Subcutaneous abdominal adipose tissue (tissue), 5 donors: Measurements from ENCODE around the gene REN.

ENCODE experiments used
- H3K27ac ChIP-seq: one replicate; pipeline ENCODE4 v1.7.0; 2013; ENCODE audit warnings: low read depth, mild to moderate bottlenecking, inconsistent platforms, low read length, moderate library complexity
- H3K27me3 ChIP-seq, 5 donors: one replicate each; pipeline ENCODE4 v1.7.0; 2013; ENCODE audit warnings: low read length in 5 of 5, inconsistent platforms in 1 of 5; ENCODE audit not compliant: control insufficient read depth in 5 of 5, insufficient read depth in 4 of 5
- H3K36me3 ChIP-seq, 5 donors: one replicate each; pipeline ENCODE4 v1.7.0; 2013; ENCODE audit warnings: low read length in 5 of 5; ENCODE audit not compliant: control insufficient read depth in 5 of 5, insufficient read depth in 5 of 5
- H3K4me1 ChIP-seq, 5 donors: one replicate each; pipeline ENCODE4 v1.7.0; 2013; ENCODE audit warnings: low read length in 5 of 5, mild to moderate bottlenecking in 3 of 5, moderate library complexity in 1 of 5; ENCODE audit not compliant: control insufficient read depth in 5 of 5, insufficient read depth in 5 of 5
- H3K4me3 ChIP-seq, 5 donors: one replicate each; pipeline ENCODE4 v1.7.0; 2013; ENCODE audit warnings: low read length in 5 of 5, low read depth in 1 of 5
- H3K9ac ChIP-seq, 5 donors: one replicate each; pipeline ENCODE4 v1.7.0; 2013; ENCODE audit warnings: low read length in 5 of 5, mild to moderate bottlenecking in 4 of 5, moderate library complexity in 3 of 5
- H3K9me3 ChIP-seq, 5 donors: one replicate each; pipeline ENCODE4 v1.7.0; 2013; ENCODE audit warnings: low read length in 5 of 5; ENCODE audit not compliant: control insufficient read depth in 5 of 5
- donor health status: healthy.
- donor health status: healthy.
- donor health status: healthy.
- donor health status: healthy.
- donor health status: healthy.

The REN gene

GRCh38 chr1:204176049-204176448, 9.9 kb upstream of the REN start:
- no peaks in the 10 kb centered on the region for H3K9me3 ChIP-seq
- H3K27me3 ChIP-seq: peaks cover 0 to 28% (median 11%) of the 10 kb centered on the region in 5 donors
- no peaks in the 10 kb centered on the region for H3K36me3 ChIP-seq
- H3K4me1 ChIP-seq: no peaks in the 10 kb centered on the region
- H3K9ac ChIP-seq: no peak overlapping the region
- H3K4me3 ChIP-seq: no peak overlapping the region
- H3K27ac ChIP-seq: no peak overlapping the region

- H3K36me3 ChIP-seq: no peaks in the 10 kb centered on the region
- H3K9ac ChIP-seq: no peak overlapping the region
- no peak overlapping the region for H3K4me3 ChIP-seq
- peaks cover 2 to 10% (median 8%) of the 10 kb centered on the region in 5 donors for H3K9me3 ChIP-seq
- peaks cover 0 to 28% (median 11%) of the 10 kb centered on the region in 5 donors for H3K27me3 ChIP-seq
- no peak overlapping the region for H3K27ac ChIP-seq
- H3K4me1 ChIP-seq: no peaks in the 10 kb centered on the region
These were observed 8.8 kb upstream of the REN start for GRCh38 chr1:204174958-204175357.

GRCh38 chr1:204172404-204173029, 6.4 kb upstream of the REN start:
- H3K4me3 ChIP-seq: no peak overlapping the region
- H3K36me3 ChIP-seq: no peaks in the 10 kb centered on the region
- no peak overlapping the region for H3K9ac ChIP-seq
- H3K9me3 ChIP-seq: peaks cover 2 to 21% (median 15%) of the 10 kb centered on the region in 5 donors
- H3K27me3 ChIP-seq: peaks cover 0 to 18% (median 5%) of the 10 kb centered on the region in 5 donors
- H3K27ac ChIP-seq: no peak overlapping the region
- H3K4me1 ChIP-seq: no peaks in the 10 kb centered on the region

- no peaks in the 10 kb centered on the region for H3K4me1 ChIP-seq
- H3K27ac ChIP-seq: no peak overlapping the region
- peaks cover 2 to 21% (median 15%) of the 10 kb centered on the region in 5 donors for H3K9me3 ChIP-seq
- no peaks in the 10 kb centered on the region for H3K36me3 ChIP-seq
- no peak overlapping the region for H3K4me3 ChIP-seq
- H3K27me3 ChIP-seq: peaks cover 0 to 14% (median 3%) of the 10 kb centered on the region in 5 donors
- no peak overlapping the region for H3K9ac ChIP-seq
These were observed 5.6 kb upstream of the REN start for GRCh38 chr1:204171751-204172178.

GRCh38 chr1:204170494-204171155, 4.5 kb upstream of the REN start:
- Histone ChIP-seq H3K27ac (no peak overlapping the region), H3K9ac (no peak overlapping the region), H3K36me3 (no peaks in the 10 kb centered on the region), H3K4me1 (no peaks in the 10 kb centered on the region), H3K27me3 (peaks cover 6 to 13% (median 11%) of the 10 kb centered on the region in 5 donors), H3K9me3 (peaks cover 2 to 21% (median 15%) of the 10 kb centered on the region in 5 donors), H3K4me3 (no peak overlapping the region)

GRCh38 chr1:204169858-204170257, 3.7 kb upstream of the REN start:
- H3K27me3 ChIP-seq: peaks cover 6 to 9% (median 7%) of the 10 kb centered on the region in 5 donors
- no peak overlapping the region for H3K9ac ChIP-seq
- peaks cover 2 to 21% (median 15%) of the 10 kb centered on the region in 5 donors for H3K9me3 ChIP-seq
- H3K4me1 ChIP-seq: no peaks in the 10 kb centered on the region
- H3K36me3 ChIP-seq: no peaks in the 10 kb centered on the region
- no peak overlapping the region for H3K27ac ChIP-seq
- no peak overlapping the region for H3K4me3 ChIP-seq

- Histone ChIP-seq H3K4me1 (peaks cover 0 to 3% (median 0%) of the 10 kb centered on the region in 5 donors), H3K4me3 (no peak overlapping the region), H3K27me3 (peaks cover 6 to 8% (median 7%) of the 10 kb centered on the region in 5 donors), H3K36me3 (no peaks in the 10 kb centered on the region), H3K9me3 (peaks cover 2 to 21% (median 15%) of the 10 kb centered on the region in 5 donors), H3K27ac (no peak overlapping the region), H3K9ac (no peak overlapping the region)
These were observed 1.6 kb upstream of the REN start for GRCh38 chr1:204167730-204168129.

- no peaks in the 10 kb centered on the region for H3K9me3 ChIP-seq
- H3K4me3 ChIP-seq: no peak overlapping the region
- H3K36me3 ChIP-seq: no peaks in the 10 kb centered on the region
- H3K9ac ChIP-seq: no peak overlapping the region
- H3K27ac ChIP-seq: no peak overlapping the region
- peaks cover 0 to 3% (median 0%) of the 10 kb centered on the region in 5 donors for H3K4me1 ChIP-seq
- peaks cover 15 to 26% (median 21%) of the 10 kb centered on the region in 5 donors for H3K27me3 ChIP-seq
These were observed 3.6 kb downstream of the REN start for GRCh38 chr1:204162494-204163074.

GRCh38 chr1:204161609-204162493, 4.3 kb downstream of the REN start:
- H3K36me3 ChIP-seq: no peaks in the 10 kb centered on the region
- H3K27ac ChIP-seq: no peak overlapping the region

More at GRCh38 chr1:204161609-204162493, 4.3 kb downstream of the REN start:
- Histone ChIP-seq H3K4me3 (no peak overlapping the region), H3K27me3 (peaks cover 15 to 26% (median 22%) of the 10 kb centered on the region in 5 donors), H3K9me3 (no peaks in the 10 kb centered on the region), H3K9ac (no peak overlapping the region), H3K4me1 (peaks cover 0 to 3% (median 2%) of the 10 kb centered on the region in 5 donors)
